ENCODE measurements around the gene TSPAN32. TPM values are rescaled to one million over a fixed set of nuclear protein-coding genes. Genes with fewer than 3 reads are reported as not detected.

The TSPAN32 gene
- total RNA-seq, 1 experiment from 2014 or later = not detected

GRCh38 chr11:2325719-2326118 lies 23.9 kb downstream of the TSPAN32 start:
- Histone ChIP-seq H3K36me3 (ENCODE audit: control insufficient read depth, insufficient read depth, low read length) (no peaks in the 10 kb centered on the region), H3K27me3 (ENCODE audit: control insufficient read depth, insufficient read depth, low read length) (no peaks in the 10 kb centered on the region), H3K4me3 (ENCODE audit: low read depth in 2 of 2, low read length in 2 of 2) (no peak overlapping the region), H3K9me3 (ENCODE audit: control insufficient read depth, insufficient read depth, low read depth, low read length) (0 out of 2 replicates have a peak, but pooled peaks cover under 1% of the 10 kb centered on the region), H3K27ac (ENCODE audit: low read length) (no peak overlapping the region), H3K4me1 (ENCODE audit: control insufficient read depth, insufficient read depth, low read length) (no peaks in the 10 kb centered on the region)
- peak; percentile 48; the same call in 1 of the 2 replicates for ATAC-seq
- no peak for DNase-seq (ENCODE audit: low read depth, low spot score)
- in situ Hi-C loops (cut with HindIII; ENCODE audit: low pct_unique_long_range_greater_than_20kb, low sequenced_read_pairs) = no loop called here
- BruUV-seq (replicated peaks) = no TSS peak
- ChIA-PET CTCF (interaction anchor here (1.0 to 1.2 kb wide), 2 partner anchors 12 to 21 kb away, joined by 3 to 4 read pairs; no protein-coding TSS in a partner anchor), POLR2A (no interaction called here)
- intact Hi-C loops (cut with micrococcal nuclease; ENCODE audit: unreplicated experiment) = no loop called here
- no peak for TF ChIP-seq SIN3A (IDR thresholded peaks at IDR 0.05; ENCODE audit: borderline replicate concordance, insufficient read depth, low read depth, low read length)
- TF ChIP-seq POLR2AphosphoS5 (IDR thresholded peaks at IDR 0.05; ENCODE audit: low read depth, low read length) = no peak
- TF ChIP-seq CTCF (IDR thresholded peaks at IDR 0.05) = no peak
- TF ChIP-seq REST (IDR thresholded peaks at IDR 0.05; ENCODE audit: insufficient read depth in 1 of 2, low read depth in 2 of 2, low read length in 1 of 2) = no peak
- no peak for TF ChIP-seq TCF7L2 (IDR thresholded peaks at IDR 0.05; ENCODE audit: low read depth, low read length)

GRCh38 chr11:2327032-2327431 lies 25.2 kb downstream of the TSPAN32 start:
- no TSS peak for BruUV-seq (replicated peaks)
- Histone ChIP-seq H3K4me3 (ENCODE audit: low read depth in 2 of 2, low read length in 2 of 2) (no peak overlapping the region), H3K27ac (ENCODE audit: low read length) (no peak overlapping the region), H3K9me3 (ENCODE audit: control insufficient read depth, insufficient read depth, low read depth, low read length) (peaks cover 5% of the 10 kb centered on the region; the same call in 1 of the 2 replicates), H3K27me3 (ENCODE audit: control insufficient read depth, insufficient read depth, low read length) (no peaks in the 10 kb centered on the region), H3K36me3 (ENCODE audit: control insufficient read depth, insufficient read depth, low read length) (no peaks in the 10 kb centered on the region), H3K4me1 (ENCODE audit: control insufficient read depth, insufficient read depth, low read length) (no peaks in the 10 kb centered on the region)
- in situ Hi-C loops (cut with HindIII; ENCODE audit: low pct_unique_long_range_greater_than_20kb, low sequenced_read_pairs) (no loop called here), intact Hi-C loops (cut with micrococcal nuclease; ENCODE audit: unreplicated experiment) (no loop called here)
- DNase-seq (ENCODE audit: low read depth, low spot score) (no peak), ATAC-seq (no peak)
- ChIA-PET POLR2A (no interaction called here), CTCF (interaction anchor here (0.7 kb wide), 1 partner anchor 22 kb away, joined by 3 read pairs; no protein-coding TSS in a partner anchor)
- TF ChIP-seq REST (IDR thresholded peaks at IDR 0.05; ENCODE audit: insufficient read depth in 1 of 2, low read depth in 2 of 2, low read length in 1 of 2) = no peak
- no peak for TF ChIP-seq TCF7L2 (IDR thresholded peaks at IDR 0.05; ENCODE audit: low read depth, low read length)
- no peak for TF ChIP-seq CTCF (IDR thresholded peaks at IDR 0.05)
- no peak for TF ChIP-seq SIN3A (IDR thresholded peaks at IDR 0.05; ENCODE audit: borderline replicate concordance, insufficient read depth, low read depth, low read length)
- TF ChIP-seq POLR2AphosphoS5 (IDR thresholded peaks at IDR 0.05; ENCODE audit: low read depth, low read length) = no peak
